ENCODE measurements around the gene LGI4.

The LGI4 gene

GRCh38 chr19:35084509-35084762, 50.4 kb downstream of the LGI4 start:
- no peak for DNase-seq

- no peak for DNase-seq
Measured at GRCh38 chr19:35083691-35084508, 51.0 kb downstream of the LGI4 start.

GRCh38 chr19:35081201-35081600, 53.7 kb downstream of the LGI4 start:
- DNase-seq: no peak

- no peak for DNase-seq
Measured at GRCh38 chr19:35080613-35081170, 54.2 kb downstream of the LGI4 start.

GRCh38 chr19:35079826-35080225, 55.0 kb downstream of the LGI4 start:
- no peak for DNase-seq

- DNase-seq: peak in 1 of 2 experiments; percentile 46
Measured at GRCh38 chr19:35077411-35078223, 57.2 kb downstream of the LGI4 start.

GRCh38 chr19:35076657-35077056, 58.2 kb downstream of the LGI4 start:
- DNase-seq: peak; percentile 58 to 82

GRCh38 chr19:35076026-35076370, 58.9 kb downstream of the LGI4 start:
- DNase-seq: no peak

GRCh38 chr19:35075202-35076025, 59.4 kb downstream of the LGI4 start:
- DNase-seq: no peak

All from NCI-H524 (cell line).